Activated CD8-positive, alpha-beta T cell treated with anti-CD3 and anti-CD28 coated beads for 36 hours (primary cell): ENCODE results near the gene NSDHL. TPM values are rescaled to one million over a fixed set of nuclear protein-coding genes. Genes with fewer than 3 reads are reported as not detected.

Source experiments
- ATAC-seq: fragments of 200-7000 bp; cut with Tn5 transposase; one replicate; pipeline ENCODE4 v1.10.0; 2021; ENCODE audit warnings: mild to moderate bottlenecking, moderate library complexity
- CTCF ChIA-PET: fragments of 350-600 bp; sonication (Branson Sonifier 250); formaldehyde crosslinking; loops from one replicate; lab custom pipeline; 2021; ENCODE audit warnings: antibody characterized with exemption; lab: Charles Lee
- POLR2A ChIA-PET: fragments of 350-600 bp; sonication (Branson Sonifier 250); formaldehyde crosslinking; loops from one replicate; lab custom pipeline; 2021; ENCODE audit warnings: antibody characterized with exemption; lab: Charles Lee
- DNase-seq: peaks from one replicate; pipeline ENCODE4 v3.0.0-alpha.2; 2020
- H3K27ac Mint-ChIP-seq: one replicate; pipeline ENCODE4 v1.8.0; 2021; ENCODE audit warnings: mild to moderate bottlenecking, mixed read lengths
- H3K27me3 Mint-ChIP-seq: one replicate; pipeline ENCODE4 v1.8.0; 2021; ENCODE audit warnings: mixed read lengths
- H3K36me3 Mint-ChIP-seq: one replicate; pipeline ENCODE4 v1.8.0; 2021; ENCODE audit warnings: low read depth, mixed read lengths
- H3K4me1 Mint-ChIP-seq: one replicate; pipeline ENCODE4 v1.8.0; 2021; ENCODE audit warnings: low read depth, mixed read lengths
- H3K4me3 Mint-ChIP-seq: one replicate; pipeline ENCODE4 v1.8.0; 2021; ENCODE audit warnings: mild to moderate bottlenecking, moderate library complexity, mixed read lengths
- H3K9me3 Mint-ChIP-seq: one replicate; pipeline ENCODE4 v1.8.0; 2021; ENCODE audit warnings: mixed read lengths
- intact Hi-C: fragments of 100-400 bp; cut with micrococcal nuclease; formaldehyde crosslinking; loops from one replicate; pipeline ENCODE4 v1.10.0; 2022
- total RNA-seq, 2 experiments: library from RNA; stranded (reverse); gene quantifications; one replicate each; pipeline ENCODE4 v1.2.3, GENCODE V29; 2021
- TF ChIP-seq, protein P1 (sequence below): fragments of 200-600 bp; IDR thresholded peaks from one replicate; pipeline ENCODE4 v1.8.0; 2022; ENCODE audit warnings: antibody characterized with exemption, mild to moderate bottlenecking

Gene NSDHL
- total RNA-seq, 2 experiments from 2014 or later: 15.0 to 15.8 TPM

DNA sequence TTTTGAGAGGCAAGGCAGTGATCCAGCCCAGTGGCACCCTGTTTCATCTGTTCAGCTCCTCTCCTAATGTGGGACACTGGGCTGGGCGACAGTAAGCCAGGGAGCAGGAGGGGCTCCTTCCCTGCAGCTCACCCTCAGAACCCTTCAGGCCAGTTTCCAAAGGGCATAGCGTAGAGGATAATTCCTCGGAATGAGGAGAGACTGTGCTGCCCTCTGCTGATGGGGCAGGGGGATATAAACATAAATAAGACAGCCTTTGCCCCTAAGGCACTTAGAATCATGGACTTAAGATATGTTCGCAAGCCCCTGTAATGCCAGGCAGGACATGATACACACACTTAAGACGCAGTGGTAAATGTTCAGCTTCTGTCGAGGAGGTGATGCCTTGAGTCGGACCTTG lies 39.1 kb downstream of the NSDHL start:
- ChIA-PET CTCF (no interaction called here), POLR2A (no interaction called here)
- TF ChIP-seq, protein P1, sequence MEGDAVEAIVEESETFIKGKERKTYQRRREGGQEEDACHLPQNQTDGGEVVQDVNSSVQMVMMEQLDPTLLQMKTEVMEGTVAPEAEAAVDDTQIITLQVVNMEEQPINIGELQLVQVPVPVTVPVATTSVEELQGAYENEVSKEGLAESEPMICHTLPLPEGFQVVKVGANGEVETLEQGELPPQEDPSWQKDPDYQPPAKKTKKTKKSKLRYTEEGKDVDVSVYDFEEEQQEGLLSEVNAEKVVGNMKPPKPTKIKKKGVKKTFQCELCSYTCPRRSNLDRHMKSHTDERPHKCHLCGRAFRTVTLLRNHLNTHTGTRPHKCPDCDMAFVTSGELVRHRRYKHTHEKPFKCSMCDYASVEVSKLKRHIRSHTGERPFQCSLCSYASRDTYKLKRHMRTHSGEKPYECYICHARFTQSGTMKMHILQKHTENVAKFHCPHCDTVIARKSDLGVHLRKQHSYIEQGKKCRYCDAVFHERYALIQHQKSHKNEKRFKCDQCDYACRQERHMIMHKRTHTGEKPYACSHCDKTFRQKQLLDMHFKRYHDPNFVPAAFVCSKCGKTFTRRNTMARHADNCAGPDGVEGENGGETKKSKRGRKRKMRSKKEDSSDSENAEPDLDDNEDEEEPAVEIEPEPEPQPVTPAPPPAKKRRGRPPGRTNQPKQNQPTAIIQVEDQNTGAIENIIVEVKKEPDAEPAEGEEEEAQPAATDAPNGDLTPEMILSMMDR: no peak
- ATAC-seq (no peak), DNase-seq (no peak)
- H3K27ac Mint-ChIP-seq: no peak overlapping the region
- H3K36me3 Mint-ChIP-seq: peaks cover 5% of the 10 kb centered on the region
- no peaks in the 10 kb centered on the region for H3K9me3 Mint-ChIP-seq
- intact Hi-C loops: no loop called here
- H3K4me1 Mint-ChIP-seq: peaks cover 3% of the 10 kb centered on the region
- H3K4me3 Mint-ChIP-seq: no peak overlapping the region
- H3K27me3 Mint-ChIP-seq: no peaks in the 10 kb centered on the region

DNA sequence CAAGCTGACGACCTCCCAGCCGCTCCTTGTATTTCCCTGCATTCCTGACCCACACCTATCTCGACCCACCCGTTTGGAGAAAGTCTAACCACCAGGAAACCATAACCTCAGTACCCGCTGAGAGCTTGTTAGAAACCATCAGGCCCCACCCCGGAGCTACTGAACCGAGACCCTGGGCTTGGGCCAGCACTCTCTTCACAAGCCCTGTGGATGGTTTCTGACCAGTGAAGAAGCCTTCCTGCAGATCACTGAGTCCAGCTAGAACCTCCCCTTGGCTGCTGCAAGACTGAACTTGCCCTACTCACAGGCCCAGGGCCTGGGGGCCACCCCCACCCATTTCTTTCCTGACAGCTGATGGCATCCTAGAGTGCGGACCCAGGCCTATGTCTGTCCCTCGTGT lies 40.4 kb downstream of the NSDHL start:
- ChIA-PET CTCF (no interaction called here), POLR2A (interaction anchor here (0.7 kb wide), 1 partner anchor 40 kb away, joined by 3 read pairs; the partner anchor contains the start of genes CETN2 and NSDHL)
- intact Hi-C loops: no loop called here
- Mint-ChIP-seq H3K9me3 (no peaks in the 10 kb centered on the region), H3K4me1 (peaks cover 3% of the 10 kb centered on the region), H3K4me3 (no peak overlapping the region), H3K27me3 (no peaks in the 10 kb centered on the region), H3K36me3 (peaks cover 5% of the 10 kb centered on the region), H3K27ac (no peak overlapping the region)
- ATAC-seq: no peak
- DNase-seq: no peak
- TF ChIP-seq, protein P1: no peak

GRCh38 chrX:152872522-152872921 lies 41.7 kb downstream of the NSDHL start:
- Mint-ChIP-seq H3K27me3 (no peaks in the 10 kb centered on the region), H3K27ac (peak overlapping the region; percentile 20), H3K4me3 (no peak overlapping the region), H3K9me3 (no peaks in the 10 kb centered on the region), H3K4me1 (peaks cover 3% of the 10 kb centered on the region), H3K36me3 (peaks cover 5% of the 10 kb centered on the region)
- TF ChIP-seq, protein P1: no peak
- POLR2A ChIA-PET: no interaction called here
- DNase-seq (no peak), ATAC-seq (no peak)
- CTCF ChIA-PET: no interaction called here
- intact Hi-C loops: no loop called here

- Mint-ChIP-seq H3K36me3 (peaks cover 5% of the 10 kb centered on the region), H3K27ac (no peak overlapping the region), H3K9me3 (no peaks in the 10 kb centered on the region), H3K4me1 (peaks cover 3% of the 10 kb centered on the region), H3K27me3 (no peaks in the 10 kb centered on the region), H3K4me3 (no peak overlapping the region)
- CTCF ChIA-PET: no interaction called here
- TF ChIP-seq, protein P1: no peak
- no peak for ATAC-seq
- POLR2A ChIA-PET: no interaction called here
- DNase-seq: no peak
- intact Hi-C loops: no loop called here
These were observed 42.5 kb downstream of the NSDHL start for GRCh38 chrX:152873361-152873760.

DNA sequence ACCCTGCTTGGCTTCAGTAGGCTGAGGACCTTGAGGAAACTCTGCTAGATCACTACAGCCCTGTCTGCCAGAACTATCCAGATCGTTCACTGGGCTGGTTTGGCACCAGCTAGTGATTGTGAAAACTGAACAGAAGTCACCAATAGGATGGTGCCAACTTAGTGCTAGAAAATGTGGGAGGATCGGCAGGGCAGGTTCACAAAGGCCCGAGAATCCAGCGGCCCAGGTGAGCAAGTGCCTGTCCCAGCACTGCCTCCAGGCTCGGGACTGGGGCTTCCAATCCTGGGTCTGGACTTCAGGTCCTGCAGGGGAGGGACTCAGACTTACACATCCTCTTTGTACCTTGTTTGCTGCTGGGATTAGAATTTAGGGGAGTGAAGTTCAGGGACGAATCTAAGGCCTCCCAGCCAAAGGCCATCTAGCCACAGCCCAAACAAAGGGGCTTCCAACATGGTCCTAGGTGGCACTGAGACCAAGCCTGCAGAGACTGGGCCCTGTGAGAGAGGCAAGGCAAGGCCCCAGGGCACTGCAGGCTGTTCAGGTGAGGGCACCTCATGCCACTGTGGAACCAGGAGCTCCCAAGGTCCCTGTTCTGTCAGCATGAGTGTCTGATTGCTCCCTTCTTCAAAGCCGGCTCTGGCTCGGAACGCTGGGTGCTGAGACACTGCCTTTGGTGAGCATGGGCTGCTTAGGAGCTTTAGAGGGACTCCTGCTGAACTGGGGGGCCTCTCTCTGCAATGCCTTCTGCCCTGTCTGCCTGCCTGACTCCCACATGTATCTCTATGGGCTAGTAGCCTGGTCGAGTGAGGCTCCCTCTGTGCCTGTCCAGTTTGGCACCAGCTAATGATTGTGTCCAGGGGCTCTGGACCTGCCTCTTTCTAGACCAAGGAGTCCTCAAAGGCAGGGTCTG lies 46.3 kb downstream of the NSDHL start:
- ATAC-seq: no peak
- H3K4me1 Mint-ChIP-seq: peaks cover 3% of the 10 kb centered on the region
- no peaks in the 10 kb centered on the region for H3K27me3 Mint-ChIP-seq
- H3K9me3 Mint-ChIP-seq: no peaks in the 10 kb centered on the region
- intact Hi-C loops: no loop called here
- TF ChIP-seq, protein P1: no peak
- ChIA-PET POLR2A (no interaction called here), CTCF (no interaction called here)
- no peaks in the 10 kb centered on the region for H3K36me3 Mint-ChIP-seq
- no peak overlapping the region for H3K4me3 Mint-ChIP-seq
- H3K27ac Mint-ChIP-seq: no peak overlapping the region
- DNase-seq: no peak
